NCI-H2196 treated with DMSO at 0.1 percent for 48 hours (cell line): ENCODE measurements around the gene RPS6KA1.

Source experiments
- DNase-seq: peaks from one replicate; lab custom pipeline; 2025; ENCODE audit not compliant: unreplicated experiment; lab: John Stamatoyannopoulos, UW

RPS6KA1 gene

DNA sequence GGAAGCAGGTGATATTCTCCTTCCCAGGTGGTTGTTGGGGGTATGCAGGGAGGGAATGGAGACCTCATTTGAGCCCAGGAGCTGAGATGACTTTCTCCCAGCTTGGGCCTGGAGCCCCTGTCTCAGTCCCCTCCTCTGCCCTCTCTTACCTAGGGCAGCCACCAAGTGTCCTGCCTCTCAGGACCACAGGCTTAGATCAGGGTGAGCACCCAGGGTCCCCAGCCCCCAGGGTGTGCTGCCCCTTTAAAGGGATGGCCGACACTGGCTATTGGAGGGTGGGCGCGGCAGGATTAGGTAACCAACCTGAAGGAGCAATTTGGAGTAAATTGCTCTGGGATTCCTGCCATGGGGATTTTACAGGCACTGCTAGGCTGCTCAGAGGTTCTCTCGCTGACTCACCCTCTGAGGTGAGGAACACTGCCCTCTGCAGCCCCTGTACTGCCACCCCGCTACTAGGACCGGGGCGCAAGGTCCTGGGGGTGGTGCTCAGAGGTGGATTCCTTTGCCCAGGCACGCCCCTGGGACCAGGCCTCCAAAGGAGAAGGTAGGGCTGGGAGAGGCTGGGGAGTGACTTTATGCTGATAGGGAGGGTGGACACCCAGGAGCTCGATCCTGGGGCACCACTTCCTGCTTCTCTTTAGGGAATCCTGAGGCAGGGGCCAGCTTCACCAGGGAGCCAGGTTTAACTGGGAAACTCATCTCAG lies 1.5 kb downstream of the RPS6KA1 start:
- peak; percentile 79 for DNase-seq

DNA sequence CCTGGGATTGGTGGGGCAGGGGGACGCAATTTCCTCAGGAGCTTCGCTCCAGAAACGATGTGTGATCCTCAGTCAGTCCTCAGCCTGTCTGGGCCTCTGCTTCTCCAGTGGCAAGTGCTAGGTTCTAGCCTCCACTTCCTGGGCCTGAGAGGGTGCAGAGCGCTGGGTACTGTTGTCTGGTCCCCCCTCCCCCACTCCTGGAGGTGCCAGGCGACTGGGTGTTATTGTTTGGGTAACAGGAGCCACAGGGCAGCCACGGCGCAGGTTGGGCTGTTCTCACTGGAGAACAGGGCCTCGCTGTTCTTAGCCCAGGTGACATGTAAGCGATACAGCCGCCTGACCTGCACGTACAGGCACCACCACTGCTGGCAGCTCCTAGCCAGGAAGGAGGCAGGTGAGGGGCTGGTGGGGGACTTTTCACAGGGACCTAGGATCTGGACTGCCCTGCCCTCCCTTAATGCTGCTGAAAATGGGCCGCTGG lies 2.1 kb downstream of the RPS6KA1 start:
- peak; percentile 80 for DNase-seq

DNA sequence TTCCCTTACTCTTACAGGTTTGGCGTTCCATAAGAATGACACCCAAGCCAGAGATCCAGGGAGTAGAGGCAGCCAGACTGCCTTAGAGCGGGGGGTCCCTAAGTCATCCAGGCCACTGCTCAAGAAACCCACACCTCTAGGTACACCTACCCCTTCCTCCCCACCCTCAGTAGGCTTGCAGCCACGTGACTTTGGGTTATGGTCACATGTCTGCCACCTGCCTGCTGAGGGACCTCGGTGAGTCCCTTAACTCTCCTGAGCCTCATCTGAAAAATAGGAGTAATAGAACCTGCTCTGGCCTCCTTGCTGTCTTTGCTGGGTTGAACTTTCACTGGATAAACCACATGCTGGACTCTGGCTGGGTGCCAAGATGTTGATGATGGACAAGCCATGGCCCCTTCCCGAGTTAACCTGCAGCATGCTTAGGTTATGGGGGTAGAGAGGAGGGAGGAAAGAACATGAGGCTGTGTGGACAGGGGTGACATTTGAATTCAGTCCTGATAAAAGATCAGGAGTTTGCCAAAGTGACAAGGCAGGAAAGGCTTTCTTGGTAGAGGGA lies 4.5 kb downstream of the RPS6KA1 start:
- DNase-seq, result no peak

DNA sequence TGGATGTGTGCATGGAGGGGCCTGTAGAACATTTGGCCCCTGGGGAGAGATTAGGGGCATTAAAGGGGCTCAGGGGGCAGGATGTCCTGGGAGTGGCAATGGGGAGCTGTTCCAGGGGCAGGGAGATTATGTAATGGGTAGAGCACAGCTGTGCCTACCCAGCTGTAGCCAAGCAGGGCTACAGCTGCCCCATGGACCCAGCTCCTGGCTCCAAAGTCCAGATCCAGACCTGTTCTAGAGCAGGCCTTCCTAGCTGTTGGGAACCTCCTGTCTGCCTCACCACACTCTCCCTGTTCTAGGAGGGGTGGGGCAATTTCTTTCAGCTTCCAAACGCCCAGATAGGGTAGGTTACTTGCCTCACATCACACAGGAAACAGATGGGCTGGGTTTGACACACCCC lies 5.6 kb downstream of the RPS6KA1 start:
- DNase-seq, result no peak

DNA sequence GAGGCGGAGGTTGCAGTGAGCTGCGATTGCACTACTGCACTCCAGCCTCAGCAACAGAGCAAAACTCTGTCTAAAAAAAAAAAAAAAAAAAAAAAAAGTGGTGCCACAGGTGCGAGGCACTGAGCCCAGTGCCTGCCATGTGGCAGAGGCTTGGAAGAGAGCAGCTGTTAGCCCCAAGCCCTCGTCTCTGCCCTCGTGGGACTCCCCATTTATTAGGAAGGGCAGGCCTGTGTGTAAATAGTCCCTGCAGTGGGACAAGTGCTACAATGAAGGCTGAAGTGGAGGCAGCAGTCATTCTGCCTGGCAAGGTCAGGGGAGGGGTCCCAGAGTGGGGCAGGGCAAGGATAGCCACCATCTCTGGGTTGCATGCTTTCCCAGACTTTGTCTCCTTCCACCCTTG lies 6.5 kb downstream of the RPS6KA1 start:
- no peak for DNase-seq

DNA sequence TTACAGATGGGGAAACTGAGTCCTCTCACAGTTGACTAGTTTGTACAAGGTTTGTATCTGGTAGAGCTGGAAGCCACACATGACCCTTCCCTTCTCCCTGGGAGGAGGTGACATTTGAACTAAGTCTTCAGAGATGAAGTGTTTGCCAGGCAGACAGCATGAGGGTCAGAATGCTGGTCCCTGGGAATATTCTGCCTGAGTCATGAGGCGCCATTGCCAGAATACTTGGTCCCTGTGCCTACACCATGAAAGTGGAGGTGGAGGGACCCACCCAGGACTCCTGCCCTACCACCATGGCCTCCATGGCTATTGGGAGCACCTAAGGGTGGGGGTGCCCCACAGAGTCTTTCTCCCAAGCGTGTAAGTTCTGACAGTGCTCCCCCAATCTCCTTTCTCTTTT lies 7.0 kb downstream of the RPS6KA1 start:
- no peak for DNase-seq

DNA sequence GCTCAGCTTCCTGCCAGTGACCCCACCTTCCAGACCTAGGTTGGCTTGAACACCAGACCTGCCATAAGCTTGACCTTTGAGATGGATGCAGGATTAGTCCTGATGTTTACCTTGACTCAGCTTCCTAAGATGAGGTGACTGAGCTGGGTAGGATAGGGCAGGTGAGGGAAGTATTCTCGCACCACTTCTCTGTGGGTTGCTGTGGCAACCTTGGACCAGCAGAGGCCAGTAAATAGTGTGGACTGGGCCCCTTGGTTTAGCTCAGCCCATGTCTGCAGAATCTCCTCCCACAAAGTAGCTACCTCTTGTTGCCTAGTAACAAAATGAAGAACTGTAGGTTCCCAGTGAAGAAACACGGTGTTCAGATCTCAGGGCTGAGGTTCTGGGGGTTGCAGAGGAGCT lies 8.4 kb downstream of the RPS6KA1 start:
- DNase-seq, result peak; percentile 82

DNA sequence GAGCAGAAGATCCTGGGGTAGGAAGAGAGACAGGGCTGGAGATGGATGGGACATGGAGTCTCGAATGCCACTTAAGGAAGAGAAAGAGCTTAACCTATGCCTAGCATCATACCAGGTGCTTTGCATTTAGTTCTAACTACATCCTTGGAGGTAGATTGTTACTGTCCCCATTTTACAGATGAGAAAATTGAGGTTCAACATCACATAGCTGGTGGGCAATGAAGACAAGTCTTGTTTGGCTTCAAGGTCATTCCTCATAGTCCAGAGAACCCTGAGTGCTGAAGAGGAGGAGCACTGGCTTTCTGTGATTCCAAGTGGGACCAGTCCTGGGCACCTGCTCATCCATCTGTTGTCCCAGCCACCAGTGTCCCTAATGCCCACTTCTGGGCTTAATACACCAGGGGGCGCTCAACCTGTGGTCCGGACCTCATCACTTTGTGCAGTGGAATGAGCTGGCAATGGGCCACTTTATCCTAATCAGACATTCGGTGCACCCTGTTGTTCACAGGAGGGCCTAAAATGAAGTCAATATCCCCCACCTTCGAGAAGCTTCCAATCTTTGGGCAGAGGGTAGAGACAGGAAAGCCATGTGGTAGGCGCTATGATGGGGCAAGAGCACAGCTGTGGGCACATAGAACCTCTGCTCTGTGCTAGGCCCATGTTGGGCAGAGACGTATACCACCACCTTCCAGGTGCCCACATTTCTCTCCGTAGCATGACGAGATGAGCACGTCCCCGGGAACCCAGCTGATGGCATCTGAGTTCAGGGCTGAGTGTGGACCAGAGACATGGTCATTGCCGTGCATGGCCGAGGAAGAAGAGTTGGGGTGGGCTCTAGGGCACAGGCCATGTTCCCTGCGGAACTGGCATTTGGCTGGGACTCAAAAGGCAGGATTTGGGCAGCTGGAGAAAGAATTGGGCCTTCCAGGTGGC lies 9.2 kb downstream of the RPS6KA1 start:
- DNase-seq, result no peak

DNA sequence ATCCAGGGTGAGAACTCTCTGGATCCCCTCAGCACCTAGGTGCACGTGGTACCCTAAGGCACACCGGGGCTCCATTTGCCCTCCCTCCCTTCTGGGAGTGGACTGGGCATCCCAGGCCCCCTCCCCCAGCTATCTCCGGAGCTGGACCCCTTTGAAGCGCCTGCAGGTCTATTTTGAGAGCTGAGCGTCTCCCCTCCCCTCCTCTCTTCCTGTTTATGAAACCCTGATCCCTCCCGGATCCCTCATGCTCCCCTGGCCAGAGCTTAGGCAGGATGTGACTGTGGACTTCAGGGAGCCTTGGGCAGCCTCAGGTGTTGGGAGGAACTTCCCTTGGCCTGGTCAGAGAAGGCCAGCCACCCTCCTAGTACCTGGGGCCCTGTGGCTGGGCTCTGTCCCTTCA lies 10.2 kb downstream of the RPS6KA1 start:
- no peak for DNase-seq

DNA sequence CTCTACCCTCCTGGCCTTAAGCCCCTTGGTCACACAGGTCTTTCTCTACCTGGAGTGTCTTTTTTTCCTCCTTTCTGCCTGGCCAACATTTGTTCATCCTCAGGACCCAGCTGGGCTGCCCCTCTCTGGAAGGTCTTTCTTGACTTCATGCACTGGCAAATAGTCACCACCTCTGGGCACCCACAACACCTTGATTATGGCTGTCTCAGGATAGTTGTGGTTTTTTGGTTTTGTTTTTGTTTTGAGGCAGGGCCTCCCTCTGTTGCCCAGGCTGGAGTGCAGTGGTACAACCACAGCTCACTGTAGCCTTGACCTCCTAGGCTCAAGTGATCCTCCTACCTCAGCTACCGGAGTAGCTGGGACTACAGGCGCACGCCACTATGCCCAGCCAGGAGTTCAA lies 10.8 kb downstream of the RPS6KA1 start:
- DNase-seq, result no peak

DNA sequence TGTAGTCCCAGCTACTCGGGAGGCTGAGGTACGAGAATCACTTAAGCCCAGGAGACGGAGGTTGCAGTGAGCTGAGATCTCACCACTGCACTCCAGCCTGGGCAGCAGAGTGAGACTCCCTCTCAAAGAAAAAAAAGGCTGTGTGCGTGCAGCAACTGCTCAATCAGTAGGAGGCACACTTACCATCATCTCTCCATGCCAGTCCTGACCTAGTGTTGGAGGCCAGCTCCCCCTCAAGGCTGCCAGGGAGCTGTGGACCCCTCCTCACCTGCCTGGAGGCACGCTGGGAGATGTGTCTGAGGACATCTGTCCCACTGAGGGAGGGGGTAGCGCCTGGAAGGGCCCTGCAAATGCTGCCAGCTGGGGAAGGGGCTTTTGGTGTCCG lies 11.9 kb downstream of the RPS6KA1 start:
- no peak for DNase-seq

DNA sequence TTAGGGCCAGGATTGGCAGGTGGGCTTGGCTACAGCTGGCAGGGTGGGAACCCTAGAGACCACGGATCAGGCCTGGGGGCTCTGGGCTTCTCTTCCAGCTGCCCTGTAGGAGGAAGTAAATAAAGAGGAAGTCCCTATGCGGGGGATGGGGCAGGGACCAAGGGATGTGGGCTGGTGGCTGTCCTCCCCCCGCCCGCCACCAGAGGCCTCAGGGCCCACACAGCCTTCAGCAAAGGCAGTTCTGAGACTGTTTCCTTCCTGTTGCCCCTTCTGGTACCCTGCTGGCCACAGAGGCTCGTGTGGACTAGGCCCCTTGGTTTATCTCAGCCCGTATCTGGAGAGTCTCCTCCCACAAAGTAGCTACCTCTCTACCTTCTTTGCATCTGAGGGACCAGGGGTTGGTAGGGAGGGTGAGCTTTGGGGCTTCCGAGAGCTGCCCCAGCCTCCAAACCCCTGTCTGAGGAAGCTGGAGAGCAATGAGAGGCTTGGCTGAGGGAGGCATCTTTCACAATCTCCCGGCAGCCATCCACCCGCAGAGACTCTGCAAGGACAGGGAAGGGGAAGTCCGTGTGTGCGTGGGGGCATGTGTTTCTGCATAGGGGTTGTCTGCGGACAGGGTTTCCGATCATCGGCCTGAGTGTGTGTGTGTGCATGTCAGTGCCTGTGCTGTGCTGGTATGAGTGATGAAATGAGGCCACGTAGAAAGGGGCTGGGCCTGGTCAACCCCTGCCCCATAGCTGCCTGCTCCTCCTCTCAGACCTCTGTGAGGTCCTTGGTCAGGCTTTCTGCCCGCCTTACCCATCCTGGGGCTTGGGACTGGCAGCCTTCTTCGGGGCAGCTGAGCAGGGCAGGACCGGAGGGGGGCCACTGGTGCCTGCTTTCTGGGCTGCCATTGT lies 12.5 kb downstream of the RPS6KA1 start:
- no peak for DNase-seq

DNA sequence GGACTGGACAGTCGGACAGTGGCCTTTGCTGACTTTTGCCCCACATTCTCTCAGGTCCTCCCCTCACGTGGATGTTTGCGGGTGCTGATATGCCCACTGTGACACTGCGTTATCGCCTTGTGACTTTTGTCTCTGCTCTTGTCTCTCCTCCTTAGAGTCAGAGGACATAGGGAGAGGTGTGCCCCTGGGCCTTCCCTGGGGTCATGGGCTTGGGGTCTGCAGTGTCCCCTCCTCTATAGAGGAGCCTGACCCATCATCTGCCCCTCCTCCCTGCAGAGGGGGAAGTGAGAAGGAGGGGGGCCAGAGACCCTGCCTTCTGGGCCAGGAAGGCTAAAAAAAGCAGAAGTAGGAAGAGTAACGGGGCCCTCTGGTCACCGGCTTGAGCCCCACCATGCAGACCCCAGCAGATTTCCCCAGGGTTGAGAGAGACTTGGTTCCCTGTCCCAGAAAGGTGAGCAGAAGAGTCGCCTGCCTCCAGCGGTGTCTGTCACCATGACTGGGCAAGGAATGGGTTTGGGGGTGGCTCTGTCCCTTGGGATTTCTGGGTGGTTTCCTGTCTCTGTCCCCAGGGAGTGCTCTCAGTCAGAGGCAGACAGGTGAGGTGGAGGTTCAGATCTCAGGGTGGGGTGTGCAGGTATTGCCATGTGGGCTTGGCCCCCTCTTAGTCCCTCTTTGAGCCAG lies 13.3 kb downstream of the RPS6KA1 start:
- no peak for DNase-seq

DNA sequence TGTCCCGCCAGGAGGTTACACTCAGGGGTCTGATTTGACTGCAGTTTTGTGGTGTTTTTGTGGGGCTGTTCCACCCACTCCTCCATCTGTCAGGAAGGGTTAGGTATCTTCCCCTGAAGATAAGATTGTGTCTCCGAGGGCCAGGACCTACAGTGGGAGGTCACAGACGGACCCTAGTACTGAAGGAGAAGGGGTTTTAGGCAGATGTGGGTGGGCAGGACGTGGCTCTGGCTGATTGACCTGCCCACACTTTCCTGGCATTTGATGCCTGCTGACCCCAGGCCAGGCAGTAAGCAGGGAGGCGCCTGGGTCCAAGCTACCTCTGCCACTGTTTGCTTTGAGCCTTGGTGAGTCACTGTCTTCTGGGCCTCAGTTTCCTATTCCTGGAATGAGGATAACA lies 13.9 kb downstream of the RPS6KA1 start:
- no peak for DNase-seq

DNA sequence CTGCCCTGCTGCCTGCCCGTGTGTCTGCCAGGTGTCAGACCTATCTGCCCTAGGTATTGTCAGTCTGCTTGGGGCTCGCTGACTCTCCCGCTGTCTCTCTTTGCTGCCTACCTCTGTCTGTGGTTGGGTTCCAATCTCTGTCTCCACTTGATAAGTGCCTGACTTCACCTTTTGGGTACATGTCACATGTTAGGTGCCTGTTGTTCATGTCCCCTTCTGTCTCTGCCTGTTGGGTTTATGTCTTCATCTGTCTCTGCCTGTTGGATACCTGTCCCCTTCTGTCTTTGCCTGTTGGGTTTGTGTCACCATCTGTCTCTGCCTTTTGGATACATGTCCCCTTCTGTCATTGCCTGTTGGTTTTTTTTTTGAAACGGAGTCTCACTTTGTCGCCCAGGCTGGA lies 14.6 kb downstream of the RPS6KA1 start:
- no peak for DNase-seq

DNA sequence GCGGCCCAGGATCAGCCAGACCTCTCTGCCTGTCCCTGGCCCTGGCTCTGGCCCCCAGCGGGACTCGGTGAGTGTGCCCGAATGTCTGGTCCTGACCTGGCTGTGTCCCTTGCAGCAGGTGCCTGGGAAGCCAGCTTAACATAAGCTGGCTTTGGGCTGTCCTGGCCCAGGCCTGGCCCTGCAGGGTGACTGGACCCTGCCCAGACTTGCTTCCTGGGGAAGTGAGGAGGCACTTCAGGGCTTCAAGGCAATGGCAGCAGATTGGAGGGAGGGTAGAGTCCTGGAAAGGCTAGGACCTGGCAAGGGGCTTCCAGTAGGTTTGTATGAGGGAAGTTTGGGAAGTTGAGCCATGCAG lies 16.4 kb downstream of the RPS6KA1 start:
- no peak for DNase-seq

DNA sequence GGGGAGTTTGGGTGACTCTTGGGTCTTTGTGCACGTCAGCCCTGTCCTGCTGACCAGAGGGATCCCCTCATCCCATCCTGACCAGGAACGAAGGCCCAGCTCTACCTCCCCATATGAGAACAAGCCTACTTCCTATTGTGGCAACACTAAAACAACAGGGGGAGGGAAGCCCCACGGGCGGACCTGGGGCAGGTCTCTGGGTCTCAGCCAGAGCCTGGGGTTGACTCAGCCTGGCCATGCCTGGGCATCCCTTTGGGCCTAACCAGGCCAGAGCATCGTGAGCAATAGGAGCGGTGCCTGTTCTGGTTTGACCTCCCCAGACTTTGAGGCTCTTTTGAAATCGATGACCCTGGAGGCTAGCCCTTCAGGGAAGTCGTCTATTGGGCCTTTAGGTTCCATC lies 16.8 kb downstream of the RPS6KA1 start:
- DNase-seq, result no peak

DNA sequence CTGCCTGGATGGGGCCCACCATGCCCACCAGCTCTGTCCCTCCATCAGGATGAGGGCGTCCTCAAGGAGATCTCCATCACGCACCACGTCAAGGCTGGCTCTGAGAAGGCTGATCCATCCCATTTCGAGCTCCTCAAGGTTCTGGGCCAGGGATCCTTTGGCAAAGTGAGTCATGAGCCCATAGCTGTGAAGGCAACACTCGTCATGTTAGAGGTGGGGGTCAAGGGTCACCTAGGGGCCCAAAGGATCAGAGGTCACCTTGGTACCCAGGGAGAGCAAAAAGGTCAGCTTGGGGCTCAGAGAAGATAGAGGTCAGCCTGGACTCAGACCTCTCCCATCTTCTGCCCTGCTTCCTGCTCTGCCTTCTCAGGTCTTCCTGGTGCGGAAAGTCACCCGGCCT lies 17.3 kb downstream of the RPS6KA1 start:
- DNase-seq, result no peak

DNA sequence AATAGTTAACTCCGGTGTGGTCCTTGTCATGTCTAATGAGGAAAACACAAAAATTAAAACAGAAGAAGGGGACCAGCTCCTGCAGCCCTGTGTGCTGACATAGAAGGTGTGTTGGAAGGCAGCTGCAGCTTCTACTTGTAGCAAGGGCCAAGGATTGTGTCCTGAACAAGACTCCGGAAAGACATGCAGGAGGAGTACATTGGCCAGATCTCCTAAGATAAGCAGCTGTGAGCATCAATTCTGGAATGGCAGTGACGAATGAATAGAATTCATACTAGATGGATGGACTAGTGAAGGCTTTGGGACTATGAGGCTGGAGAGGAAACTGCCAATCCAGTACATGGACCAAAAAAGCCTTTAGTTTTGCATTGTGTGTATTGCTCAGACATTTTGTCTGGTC lies 19.3 kb downstream of the RPS6KA1 start:
- DNase-seq, result no peak

DNA sequence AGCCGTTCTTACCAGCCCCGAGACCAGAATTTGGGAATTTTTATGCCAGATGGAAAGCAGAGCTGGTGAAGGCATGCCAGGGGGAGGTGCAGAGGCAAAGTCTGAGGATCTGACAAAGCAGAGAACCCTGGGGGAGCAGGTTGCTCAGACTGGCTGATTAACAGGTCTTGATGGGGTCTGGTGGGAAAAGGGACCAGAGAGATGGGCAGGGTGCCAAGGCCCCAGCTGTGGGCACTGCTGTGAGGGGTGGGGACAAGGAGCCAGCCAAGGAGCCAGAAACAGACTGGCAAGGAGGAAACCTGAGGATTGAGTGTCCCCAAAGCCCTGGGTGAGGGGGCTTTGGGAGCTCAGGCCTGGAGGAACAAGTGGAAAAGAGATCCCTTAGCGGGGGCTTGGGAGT lies 21.4 kb downstream of the RPS6KA1 start:
- DNase-seq, result no peak

DNA sequence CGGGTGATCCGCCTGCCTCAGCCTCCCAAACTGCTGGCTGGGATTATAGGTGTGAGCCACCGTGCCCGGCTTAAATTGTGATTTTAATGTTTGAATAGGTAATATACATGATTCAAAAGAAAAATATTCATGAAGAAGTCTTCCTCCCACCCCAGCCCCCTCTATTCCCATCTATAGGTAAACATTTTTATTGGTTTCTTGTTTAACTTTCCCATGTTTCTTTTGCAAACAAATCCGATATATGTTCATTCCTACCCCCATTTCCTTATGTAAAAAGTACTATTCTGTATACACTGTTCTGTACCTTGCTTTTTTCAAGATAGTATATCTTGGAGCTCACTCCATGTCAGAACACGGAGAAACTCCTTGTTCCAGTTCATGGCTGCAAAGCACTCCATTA lies 23.2 kb downstream of the RPS6KA1 start:
- DNase-seq, result no peak
